GM12875 (cell line): ENCODE data around the gene KCNIP3.

ENCODE experiments used
- H3K4me3 ChIP-seq: one replicate; pipeline ENCODE4 v1.5.1; 2011; ENCODE audit warnings: low read depth, low read length, control low read depth
- CTCF ChIP-seq: IDR thresholded peaks from 2 replicates; pipeline ENCODE4 v1.5.1; 2011; ENCODE audit warnings: low read depth, mild to moderate bottlenecking, control low read depth, inconsistent platforms, low read length, moderate library complexity, borderline replicate concordance; ENCODE audit not compliant: insufficient read depth

Gene KCNIP3

DNA sequence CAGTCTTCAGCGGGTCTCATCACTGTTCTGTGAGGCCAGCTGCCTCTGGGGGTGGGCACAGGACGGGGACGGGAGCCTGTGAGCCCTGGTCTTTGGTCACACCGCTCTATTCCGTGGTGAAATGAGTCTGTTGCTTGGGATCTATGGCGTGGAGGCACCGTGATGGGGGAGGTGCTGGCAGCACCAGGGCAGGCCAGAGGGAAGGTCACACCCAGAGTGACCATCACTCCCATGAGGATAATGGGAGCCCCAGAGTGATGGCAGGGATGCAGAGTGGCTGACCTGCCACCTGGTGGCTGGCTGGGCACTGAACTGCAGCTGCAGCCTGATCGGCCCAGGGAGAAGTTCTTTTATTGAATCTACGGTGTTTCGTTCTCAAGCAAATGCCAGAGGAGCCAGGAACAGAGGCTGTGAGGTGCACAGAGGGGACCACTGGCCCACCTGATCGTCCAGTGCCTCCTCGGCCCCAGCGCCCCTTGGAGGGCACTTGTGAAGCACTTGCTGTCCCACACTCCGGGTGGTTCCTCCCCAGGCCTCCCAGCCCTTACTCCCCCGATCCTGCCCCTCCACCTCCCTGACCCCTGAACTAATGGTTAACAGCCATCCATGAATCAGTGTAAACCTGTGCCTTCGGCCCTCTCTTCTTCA is 17.9 kb downstream of the KCNIP3 start:
- no peak overlapping the region for H3K4me3 ChIP-seq
- TF ChIP-seq CTCF: peak; percentile 52

DNA sequence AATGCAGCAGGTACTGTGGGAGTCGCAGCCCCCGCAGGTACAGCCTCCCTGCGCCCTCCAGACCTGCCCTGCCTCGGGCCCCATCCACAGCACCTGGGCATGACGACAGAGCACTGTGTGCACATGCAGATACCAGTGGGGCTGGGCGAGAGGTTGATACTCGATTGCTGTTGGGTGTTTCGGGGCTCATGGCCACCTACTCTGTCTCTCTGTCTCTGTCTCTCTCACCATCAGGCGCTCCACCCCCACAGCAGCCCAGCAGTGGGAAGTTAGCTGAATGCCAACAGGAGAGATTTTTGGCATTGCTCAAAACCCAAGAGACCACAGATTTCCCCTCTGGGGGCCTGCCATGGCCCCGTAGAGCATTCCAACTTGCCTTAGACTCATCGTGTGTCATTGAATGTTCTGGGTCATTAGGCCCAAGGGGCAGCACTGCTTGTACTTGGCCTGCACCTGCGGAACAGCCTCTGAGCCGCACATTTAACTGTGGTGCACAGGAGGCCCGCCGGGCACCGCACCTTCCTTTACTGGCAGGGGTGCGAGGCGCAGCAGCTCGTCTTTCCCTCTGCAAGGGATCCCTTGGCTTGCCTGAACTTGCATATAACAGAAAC is 18.8 kb downstream of the KCNIP3 start:
- H3K4me3 ChIP-seq: no peak overlapping the region
- no peak for TF ChIP-seq CTCF

DNA sequence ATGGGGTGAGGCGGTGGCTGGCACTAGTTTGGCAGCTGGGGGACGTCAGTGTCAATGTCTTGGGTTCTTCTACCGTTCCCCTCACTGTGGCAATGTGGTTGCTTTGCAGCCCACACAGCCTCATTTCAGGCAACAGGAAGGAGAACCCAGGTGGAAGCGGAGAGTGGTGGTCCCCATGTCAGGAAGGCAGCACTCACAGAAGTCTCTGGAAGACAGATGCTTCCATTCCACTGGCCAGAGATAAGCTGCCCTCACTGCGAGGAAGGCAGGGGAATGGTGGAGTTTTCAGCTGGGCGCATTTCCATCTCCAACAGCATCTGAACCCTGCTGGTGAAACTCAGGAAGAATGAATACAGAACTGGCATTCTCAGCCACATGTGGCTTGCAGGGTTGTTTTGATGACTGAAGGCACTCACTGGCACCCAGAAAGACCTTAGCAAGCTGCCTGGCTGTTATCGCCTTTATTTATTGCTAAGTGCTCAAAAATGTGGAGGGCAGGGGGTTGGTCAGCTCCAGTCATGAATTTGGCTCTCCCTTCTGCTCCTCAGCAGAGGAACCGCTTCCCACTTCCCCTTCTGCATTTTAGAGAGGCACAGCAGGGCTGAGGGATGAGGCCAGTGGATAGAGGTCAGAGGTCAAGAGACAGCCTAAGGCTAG is 19.4 kb downstream of the KCNIP3 start:
- no peak for TF ChIP-seq CTCF

DNA sequence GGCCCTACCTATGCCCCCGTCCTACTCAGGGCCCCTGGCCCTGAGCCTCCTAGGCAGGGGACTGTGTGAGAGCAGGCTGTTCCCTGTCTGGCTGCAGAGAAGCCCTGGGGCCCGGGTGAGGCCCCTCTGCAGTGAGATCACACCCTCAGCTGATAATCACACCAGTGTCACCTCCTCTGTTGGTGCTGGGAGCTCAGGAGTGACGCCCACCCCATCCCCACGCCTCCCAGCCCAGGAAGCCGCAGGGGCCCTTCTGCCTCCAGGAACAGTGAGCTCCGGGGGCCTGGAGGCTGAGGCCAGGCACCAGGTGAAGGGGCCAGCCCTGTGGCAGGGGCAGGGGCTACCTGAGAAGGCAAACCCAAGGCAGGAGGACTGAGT is 20.0 kb downstream of the KCNIP3 start:
- no peak for TF ChIP-seq CTCF
- H3K4me3 ChIP-seq: no peak overlapping the region

More for the DNA sequence above, 19.4 kb downstream of the KCNIP3 start:
- no peak overlapping the region for H3K4me3 ChIP-seq

- TF ChIP-seq CTCF: no peak
- no peak overlapping the region for H3K4me3 ChIP-seq
These were observed 20.7 kb downstream of the KCNIP3 start for GRCh38 chr2:95317665-95318425.

DNA sequence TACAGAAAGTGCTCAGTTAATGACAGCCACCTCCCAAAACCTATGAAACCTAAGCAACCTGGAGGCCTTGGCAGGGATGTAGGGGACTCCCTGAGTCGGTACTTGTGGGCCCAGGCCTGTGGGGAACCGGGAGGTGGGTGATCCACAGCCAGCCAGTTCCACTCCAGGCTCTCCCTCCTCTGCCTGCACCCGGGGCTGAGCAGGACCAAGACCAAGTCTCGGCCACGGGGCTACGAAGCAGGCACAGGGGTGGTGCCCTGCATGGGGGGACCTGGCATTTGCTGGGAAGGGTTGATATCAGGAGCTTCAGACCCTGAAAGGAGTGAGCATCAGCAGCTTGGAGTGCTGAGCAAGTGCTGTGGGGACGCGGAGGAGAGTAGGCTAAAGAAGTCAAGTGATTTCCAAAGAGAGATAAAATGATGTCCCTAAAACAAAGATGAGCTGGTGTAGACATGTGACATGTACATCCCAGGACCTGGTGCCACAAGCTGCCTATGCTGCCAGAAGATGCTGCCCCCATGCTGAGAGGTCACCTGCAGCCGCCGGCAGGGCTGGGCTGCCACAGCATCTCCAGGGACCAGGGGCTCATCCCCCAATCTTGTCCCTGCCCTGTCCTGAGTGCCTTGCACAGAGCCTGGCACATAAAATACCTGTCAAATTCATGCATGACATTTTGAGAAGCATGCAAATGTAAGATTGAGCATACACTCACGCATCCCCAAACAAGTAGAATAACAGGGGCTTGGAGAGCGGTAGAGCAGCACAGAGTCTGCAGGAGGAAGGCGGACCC is 21.5 kb downstream of the KCNIP3 start:
- no peak for TF ChIP-seq CTCF
- H3K4me3 ChIP-seq: no peak overlapping the region
